Coronary artery (tissue), 2 donors: ENCODE results near the gene VKORC1.

Source experiments
- DNase-seq: peaks from one replicate; pipeline ENCODE4 v3.0.0-alpha.2; 2017; ENCODE audit warnings: low spot score
- H3K27ac ChIP-seq, 2 donors: fragments of 200-600 bp; sonication (generic); one replicate each; pipeline ENCODE4 v1.5.1; 2016 to 2019
- H3K4me3 ChIP-seq: fragments of 200-600 bp; sonication (generic); 2 replicates; pipeline ENCODE4 v1.5.1; 2016; ENCODE audit warnings: mild to moderate bottlenecking, moderate library complexity
- CTCF ChIP-seq: fragments of 200-600 bp; sonication (generic); IDR thresholded peaks from one replicate; pipeline ENCODE4 v1.5.1; 2019; ENCODE audit warnings: antibody characterized with exemption

Gene VKORC1

DNA sequence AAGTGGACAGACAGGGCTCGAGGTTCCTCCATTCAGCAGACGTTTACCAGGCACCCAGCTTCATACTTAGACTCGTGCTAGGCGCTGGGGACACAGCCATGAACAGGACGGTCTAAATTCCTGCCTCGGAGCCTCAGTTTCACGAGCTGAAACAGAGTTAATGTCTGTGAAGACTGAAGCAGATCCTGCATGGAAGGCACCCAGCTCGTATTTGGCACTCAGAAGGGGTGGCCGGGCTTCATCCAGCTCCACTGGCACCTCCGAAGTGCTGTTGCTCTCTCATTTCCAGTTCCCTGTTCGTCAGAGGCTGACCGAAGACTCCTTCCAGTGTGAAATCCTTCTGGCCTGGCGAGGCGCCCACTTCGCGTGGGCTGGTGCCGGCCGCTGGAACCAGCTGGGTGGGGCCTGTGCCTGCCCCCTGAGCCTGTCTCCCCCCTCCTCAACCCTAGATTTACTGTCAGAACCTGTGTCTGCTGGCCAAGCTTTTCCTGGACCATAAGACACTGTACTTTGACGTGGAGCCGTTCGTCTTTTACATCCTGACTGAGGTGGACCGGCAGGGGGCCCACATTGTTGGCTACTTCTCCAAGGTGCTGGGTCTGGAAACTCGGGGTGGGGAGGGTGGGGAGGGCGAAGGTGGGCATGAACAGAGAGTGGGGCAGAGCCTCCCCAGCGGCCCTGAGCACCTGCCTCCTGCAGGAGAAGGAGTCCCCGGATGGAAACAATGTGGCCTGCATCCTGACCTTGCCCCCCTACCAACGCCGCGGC is 35.2 kb upstream of the VKORC1 start:
- no peak for DNase-seq
- TF ChIP-seq CTCF: no peak
- no peak overlapping the region for H3K4me3 ChIP-seq
- H3K27ac ChIP-seq: peak overlapping the region; percentile 46 to 85

- TF ChIP-seq CTCF: no peak
- H3K27ac ChIP-seq: peak overlapping the region; percentile 46 to 85
- no peak overlapping the region for H3K4me3 ChIP-seq
- no peak for DNase-seq
These were observed 34.3 kb upstream of the VKORC1 start for GRCh38 chr16:31128711-31129567.

- no peak overlapping the region for H3K27ac ChIP-seq
These were observed 32.6 kb upstream of the VKORC1 start for GRCh38 chr16:31127182-31127581.

DNA sequence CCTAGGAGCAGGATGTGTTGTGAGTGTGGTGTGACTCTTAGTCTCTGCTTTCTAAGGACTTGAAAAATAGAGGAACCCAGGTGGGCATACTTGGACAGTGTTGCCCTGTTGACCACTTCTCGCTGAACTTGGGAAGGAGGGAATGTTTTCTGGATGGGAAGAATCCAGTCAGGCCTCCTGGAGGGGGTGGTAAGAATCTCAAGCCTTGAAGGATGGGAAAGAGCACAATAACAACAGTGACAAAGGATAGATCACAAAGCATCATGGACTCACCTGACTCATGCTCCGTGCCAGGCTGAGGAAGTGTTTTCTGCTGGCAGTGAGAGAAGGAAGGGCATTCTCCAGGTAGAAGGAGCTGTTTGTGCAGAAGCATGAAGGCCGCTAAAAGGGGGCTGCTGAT is 31.2 kb upstream of the VKORC1 start:
- DNase-seq: no peak
- no peak overlapping the region for H3K4me3 ChIP-seq
- no peak for TF ChIP-seq CTCF
- no peak overlapping the region for H3K27ac ChIP-seq

More at GRCh38 chr16:31127182-31127581, 32.6 kb upstream of the VKORC1 start:
- DNase-seq: no peak
- no peak overlapping the region for H3K4me3 ChIP-seq
- no peak for TF ChIP-seq CTCF

DNA sequence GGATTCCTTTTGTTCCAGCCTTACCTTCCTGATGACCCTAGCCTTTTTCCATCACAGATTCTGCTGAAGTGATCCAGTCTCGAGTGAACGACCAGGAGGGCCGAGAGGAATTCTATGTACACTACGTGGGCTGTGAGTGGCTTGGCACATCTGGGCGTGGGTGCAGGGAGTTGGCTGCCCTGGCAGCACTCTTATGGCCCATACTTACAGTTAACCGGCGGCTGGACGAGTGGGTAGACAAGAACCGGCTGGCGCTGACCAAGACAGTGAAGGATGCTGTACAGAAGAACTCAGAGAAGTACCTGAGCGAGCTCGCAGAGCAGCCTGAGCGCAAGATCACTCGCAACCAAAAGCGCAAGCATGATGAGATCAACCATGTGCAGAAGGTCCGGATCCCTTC is 25.5 kb upstream of the VKORC1 start:
- Histone ChIP-seq H3K27ac (peak overlapping the region in 1 of 2 donors; percentile 56), H3K4me3 (no peak overlapping the region)
- no peak for DNase-seq
- TF ChIP-seq CTCF: no peak

DNA sequence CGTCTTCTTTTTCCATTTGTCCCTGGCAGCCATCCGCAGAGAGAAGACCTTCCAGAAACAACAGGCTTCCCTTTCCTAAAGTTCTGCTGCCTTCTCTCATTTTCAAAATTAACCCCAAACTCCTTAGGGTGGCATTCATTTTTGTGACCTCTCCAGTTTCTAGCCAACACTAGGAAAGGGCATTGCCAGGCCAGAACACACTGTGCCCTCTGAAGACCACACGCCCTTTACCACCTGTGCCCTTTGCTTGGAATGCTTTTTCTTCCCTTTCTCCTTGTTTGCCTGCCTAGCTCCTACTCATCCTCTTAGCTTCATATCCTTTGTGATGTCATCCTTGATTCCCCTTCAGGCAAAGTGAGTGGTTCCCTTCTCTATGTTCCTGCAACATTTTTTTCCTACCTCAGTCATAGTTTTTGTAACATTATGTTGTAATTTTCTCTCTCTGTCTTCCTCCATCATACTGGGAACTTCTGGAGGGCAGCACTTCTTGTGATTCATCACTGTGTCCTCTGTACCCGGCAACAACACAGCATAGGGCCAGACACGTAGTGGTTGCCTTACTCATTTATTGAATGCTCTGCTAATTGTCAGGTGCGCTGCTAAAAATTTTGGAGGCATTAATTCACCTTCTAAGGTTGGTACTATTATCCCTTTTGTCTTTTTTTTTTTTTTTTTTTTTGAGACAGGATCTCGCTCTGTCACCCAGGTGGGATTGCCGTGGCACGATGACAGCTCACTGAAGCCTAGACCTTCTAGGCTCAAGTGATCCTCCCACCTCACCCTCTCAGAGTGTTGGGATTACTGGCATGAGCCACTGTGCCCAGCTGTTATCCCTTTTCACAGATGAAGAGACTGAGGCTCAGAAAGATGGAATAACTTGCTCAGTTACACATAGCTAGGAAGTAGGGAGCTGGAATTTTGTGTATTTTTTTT is 23.9 kb upstream of the VKORC1 start:
- DNase-seq: no peak
- peak overlapping the region; percentile 97 to 100 for H3K27ac ChIP-seq
- peak overlapping the region; percentile 99 for H3K4me3 ChIP-seq
- TF ChIP-seq CTCF: no peak
